G401 (cell line): Measurements from ENCODE around the gene HS6ST3. TPM values are rescaled to one million over a fixed set of nuclear protein-coding genes. Genes with fewer than 3 reads are reported as not detected.

ENCODE experiments used
- DNase-seq: peaks from one replicate; pipeline ENCODE4 v3.0.0-alpha.2; 2015; ENCODE audit warnings: low spot score
- in situ Hi-C: cut with HindIII; loops from 2 replicates; pipeline ENCODE4 v1.10.0; 2016; ENCODE audit warnings: low sequenced_read_pairs, mixed read lengths
- total RNA-seq: library from RNA; depleted of rRNA; stranded (reverse); fragments of >200 nt; shearing (Covaris generic); gene quantifications from 2 replicates; pipeline ENCODE4 v1.2.3, GENCODE V29; 2014

Gene HS6ST3
- total RNA-seq, 1 experiment from 2014 or later = not detected

DNA sequence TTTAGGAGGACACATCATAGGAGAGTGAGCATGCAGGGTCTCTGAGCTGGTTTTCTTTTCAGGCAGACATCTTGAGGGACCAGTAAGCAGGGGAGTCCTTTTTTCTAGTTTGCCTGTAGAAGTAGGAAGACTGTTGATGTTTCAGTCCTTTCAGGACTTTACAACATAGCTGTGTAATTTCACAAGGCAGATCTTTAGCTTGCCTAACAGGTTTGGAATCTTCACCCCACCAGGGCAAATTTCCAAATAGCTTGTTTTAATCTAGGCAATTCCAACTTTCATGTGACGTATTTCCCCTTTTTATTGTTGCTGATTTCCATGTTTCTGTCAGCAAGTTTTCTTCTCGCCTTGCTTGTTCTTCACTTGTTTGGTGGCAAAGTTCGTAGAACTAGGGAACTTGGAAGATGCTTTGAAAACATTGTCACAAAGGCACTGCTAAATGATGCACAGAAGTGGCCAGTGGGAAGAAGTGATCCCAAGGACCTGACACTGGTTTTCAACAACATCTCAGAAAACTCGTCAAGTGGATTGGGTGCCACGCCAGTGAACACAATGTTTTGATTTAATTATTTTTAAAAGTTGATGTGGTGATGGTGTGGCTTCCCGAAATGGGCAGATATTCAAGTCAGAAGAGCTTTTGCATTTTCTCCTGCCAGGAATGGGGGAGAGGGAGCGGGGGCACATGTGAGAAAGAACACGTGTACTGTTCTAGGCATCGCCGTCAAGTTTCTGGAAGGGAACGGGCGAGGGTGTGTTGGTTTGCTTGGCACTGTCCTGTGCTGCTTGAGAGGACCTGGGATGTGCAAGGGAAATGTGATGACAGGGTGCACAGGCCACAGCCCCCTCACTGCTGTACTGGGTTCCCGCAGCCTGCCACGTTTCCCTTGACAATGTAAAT, 485.8 kb downstream of the HS6ST3 start:
- in situ Hi-C loops = no loop called here
- DNase-seq = no peak

DNA sequence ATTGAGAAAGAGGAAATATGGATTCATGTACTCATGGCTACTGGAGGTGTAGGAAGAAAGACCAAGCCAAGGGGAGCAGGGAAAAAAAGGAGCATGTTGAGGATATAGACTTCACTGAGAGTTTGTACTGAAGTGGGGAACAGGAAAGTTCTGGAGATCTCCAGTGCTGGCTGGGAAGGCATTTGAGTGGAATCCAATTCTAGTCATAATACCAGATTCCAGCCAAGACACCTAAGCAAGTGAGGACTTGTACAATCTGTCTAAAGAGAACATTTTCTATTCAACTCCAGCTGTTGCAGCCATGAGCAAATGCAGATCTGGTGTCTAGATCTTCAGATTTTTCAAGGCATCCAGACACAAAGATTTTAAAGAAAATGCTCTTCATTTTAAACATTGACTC, 491.8 kb downstream of the HS6ST3 start:
- in situ Hi-C loops = no loop called here
- DNase-seq = no peak

DNA sequence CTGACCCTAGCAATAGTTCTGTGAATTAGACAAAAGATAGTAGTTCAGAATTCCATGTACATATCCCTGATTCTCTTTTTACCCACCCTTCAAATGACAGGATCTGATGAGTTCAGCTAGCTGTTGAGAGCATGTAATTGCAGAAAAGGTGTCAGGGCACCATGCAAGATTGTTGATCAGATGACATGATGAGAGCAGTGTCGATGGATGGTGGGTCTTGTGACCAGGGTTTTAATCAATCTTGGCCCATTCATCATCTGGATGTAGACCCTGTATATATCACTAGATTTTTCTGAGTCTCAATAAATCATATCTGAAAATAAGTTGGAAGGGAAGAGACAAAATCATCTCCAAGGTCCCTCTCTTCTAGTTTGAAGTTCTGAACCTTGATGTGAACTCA, 525.3 kb downstream of the HS6ST3 start:
- DNase-seq = no peak
- in situ Hi-C loops = no loop called here

DNA sequence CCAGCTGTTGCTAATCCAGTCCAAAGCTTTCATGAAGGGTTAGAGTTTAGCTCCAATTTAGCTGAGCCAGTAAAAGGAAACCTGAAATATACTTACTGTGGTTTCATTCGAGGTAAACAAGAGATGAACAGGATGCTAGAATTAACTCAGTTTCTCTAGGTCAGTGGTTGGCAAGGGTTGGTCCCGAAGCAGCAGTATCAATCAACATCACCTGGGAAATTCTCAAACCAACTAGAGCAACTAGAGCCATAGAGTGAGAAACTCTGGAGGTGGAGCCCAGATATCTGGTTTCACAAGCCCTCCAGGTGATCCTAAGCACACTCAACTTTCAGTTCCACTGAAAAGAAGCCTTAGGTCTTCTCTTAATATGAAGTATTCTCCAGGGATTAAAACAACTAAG, 527.6 kb downstream of the HS6ST3 start:
- no peak for DNase-seq
- in situ Hi-C loops = no loop called here

DNA sequence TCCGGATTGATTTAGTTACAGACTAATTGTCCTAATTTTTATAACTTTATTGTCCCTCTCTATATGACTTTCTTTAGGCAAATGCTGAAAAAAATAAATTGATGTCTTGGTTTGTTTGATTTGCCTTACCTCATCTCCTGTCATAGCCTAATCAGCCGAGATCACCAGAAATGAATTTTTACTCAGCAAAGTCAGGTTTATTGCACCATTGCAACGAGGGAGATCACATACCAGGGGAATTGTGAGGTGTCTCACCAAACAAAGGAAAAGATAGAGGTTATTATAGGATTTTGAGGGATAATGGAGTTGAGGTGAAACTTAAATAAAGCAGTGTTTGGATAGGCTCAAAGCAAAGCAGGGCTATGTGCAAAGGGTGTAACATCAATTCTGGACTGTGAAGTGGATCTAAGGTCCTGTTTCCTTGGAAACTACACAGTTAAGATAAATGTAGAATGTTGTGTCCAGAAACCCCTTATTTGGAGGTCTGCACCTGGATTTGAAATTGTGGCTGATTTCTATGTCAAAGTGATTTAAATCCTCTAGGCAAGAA, 531.8 kb downstream of the HS6ST3 start:
- in situ Hi-C loops = no loop called here
- no peak for DNase-seq

DNA sequence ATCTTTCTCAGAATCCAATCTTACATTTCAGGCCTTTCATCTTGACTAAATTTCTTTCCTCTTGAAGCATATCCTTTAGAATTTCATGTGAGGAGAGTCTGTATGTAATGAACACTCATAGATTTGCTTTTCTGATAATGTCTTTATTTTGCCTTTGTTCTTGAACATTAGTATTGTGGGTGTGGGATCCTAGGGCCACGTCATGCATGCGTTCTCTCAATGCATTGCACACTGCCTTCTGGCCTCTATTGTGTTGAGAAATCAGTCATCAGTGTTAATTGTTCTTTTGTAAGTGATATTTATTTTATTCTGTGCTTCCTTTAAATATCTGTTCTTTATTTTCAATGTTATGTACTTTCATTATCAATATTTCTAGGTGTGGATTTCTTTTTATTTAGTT, 539.4 kb downstream of the HS6ST3 start:
- in situ Hi-C loops = no loop called here
- DNase-seq = no peak

DNA sequence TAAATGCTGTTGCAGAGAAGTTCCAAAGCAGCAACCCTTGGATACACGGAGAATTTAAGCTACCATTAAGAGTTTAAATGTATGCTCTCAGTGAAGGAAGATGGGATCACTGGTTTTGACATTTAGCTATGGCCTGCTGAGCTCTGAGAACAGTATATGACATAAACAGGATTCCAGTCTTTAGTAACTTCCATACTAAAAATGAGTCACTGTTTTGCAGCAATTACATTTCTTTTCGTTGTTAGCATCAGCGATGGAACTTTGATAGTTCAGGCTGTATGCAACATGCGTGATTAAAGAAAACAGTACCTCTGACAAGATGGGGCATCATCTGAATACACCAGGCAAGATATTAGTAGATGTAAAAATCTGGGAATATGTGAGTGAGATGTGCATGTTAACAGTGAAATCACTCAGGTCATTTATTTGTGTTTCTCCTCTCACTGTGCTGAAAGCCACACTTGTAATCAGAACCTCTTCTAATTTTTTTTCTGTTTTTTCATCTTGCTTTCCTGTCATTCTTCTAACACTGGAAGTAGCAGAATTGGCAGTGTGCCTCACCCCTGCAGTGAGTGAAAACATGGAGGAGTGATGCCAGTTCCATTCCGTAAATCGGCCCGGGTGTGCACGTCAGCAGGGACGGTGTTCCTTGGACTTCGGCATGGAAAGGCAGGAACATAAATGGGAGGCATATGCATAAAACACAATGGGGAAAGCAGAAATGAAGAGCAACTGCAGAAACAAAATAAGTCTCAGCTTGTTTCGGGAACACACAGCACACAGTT, 542.8 kb downstream of the HS6ST3 start:
- no peak for DNase-seq
- in situ Hi-C loops = no loop called here

DNA sequence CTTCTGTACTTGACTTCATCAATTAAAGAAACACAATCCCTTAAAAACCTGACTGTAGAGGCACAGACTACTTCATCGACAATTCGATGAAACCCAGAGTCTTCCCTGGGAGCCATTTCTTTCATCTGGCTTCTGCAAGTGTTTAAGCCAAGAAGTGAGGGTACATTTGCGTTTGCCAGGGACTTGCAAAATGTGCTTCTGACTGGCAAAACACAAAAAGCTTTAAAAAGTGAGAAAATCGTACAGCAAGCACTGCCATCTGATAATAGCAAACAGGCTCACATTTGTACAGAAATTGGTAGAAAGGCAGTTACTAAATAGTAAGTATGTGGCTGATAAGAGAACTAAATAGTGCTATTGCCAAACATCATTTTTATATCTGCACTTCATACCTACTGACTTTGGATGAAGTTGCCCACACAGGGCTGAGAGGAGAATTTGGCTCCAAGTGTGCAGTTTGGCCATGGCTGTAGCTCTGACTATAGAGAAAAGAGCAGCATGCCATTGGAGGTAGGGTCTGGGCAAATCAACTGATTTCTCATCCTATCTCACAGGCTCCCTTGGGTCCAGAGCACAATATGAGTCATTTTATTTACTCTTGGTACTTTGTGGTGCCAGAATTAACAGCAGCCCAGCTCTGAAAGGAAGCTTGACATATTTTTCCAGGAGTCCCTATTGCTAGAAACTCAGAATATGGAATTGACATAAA, 546.2 kb downstream of the HS6ST3 start:
- no peak for DNase-seq
- in situ Hi-C loops = no loop called here

DNA sequence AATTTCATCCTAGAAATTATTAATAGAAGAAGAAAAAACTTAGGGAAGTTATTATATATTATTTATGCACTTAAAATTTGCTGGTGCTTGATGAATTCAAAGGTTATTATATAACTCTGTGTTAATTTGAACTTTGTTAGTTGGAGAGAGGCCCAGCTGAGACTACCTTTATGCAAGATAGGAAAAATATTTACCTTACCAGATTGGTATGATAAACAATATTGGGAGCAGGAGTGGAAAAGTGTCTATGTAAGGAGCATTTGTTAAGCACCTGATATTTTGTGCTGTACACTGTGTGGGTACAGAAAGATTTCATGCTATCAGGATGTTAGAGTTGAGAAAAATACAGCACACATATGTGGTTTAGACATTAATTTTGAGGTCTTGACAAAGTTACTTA, 547.1 kb downstream of the HS6ST3 start:
- in situ Hi-C loops = no loop called here
- no peak for DNase-seq

DNA sequence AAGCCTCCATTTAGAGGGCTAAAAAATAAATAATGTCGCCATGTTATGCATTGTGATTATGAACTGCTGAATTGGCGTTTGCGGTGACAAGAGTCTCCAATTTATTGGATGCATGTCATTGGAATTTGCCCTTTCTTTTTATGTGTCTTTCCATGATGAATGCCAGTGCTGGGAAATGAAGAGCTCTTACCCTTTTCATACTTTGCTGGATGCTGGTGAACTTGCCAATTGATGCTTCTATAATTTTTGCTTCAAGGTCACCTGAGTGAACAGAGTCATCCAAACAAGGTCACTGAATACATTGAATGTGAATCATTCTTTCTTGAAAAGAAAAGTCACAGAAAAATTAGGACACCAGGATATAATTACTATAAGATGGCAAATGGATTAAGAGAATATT, 556.2 kb downstream of the HS6ST3 start:
- DNase-seq = no peak
- in situ Hi-C loops = no loop called here

DNA sequence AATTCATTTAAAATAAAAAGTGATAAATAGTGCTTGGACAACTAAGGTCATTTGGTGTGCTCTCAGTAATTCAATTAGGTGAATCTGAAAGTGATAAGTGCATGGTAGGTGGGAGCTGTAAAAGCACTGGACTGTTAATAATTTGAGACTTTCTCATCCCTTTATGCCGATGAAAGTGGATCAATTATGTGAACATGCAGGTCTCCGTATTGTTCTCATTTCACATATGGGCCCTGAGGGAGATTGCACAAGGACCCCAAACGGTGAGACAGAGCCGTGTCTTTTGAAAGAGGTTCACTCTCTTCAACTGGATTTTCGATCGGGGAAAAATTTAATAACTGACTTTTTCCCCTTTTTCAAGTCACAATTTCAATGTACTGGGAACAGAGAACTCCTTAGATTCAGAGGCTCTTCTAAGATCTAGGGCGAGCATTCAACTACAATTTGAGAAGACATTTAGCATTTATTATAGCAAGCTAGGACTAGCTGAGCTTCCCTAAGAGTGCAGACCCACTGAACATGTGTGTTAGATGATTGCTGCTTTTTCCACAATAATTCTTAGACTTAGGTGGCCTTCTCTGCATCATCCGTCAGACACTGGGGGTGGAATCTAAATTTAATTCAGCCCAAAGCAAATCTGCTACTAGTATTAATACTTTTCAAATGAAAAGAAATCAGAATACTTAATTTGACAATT, 556.8 kb downstream of the HS6ST3 start:
- DNase-seq = no peak
- in situ Hi-C loops = no loop called here

DNA sequence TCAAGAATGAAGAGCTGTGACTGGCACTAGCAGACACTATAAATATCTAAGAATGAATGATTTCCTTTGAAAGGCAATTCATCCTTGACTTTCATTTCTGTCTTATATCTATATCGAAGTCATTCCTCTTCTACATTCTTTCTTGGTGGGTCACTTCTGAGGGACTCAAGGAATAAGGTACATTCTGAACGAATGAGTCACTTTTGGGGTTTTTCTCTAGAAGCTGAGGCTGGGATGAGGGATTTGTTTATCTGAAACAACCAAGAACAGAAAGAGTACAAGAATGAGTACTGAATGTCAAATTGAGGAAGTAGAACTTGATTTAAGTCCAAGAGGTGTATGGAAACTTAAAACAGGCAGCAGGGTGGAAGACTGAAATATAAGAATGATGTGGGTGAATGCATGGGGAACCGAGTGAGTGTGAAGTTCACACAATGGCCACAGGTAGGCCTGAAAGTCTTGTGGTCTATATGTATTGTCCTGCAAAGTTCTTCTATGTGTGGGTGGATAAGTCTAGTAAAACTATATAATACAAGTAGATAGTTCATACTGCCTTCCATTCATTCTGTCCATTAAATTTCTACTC, 560.5 kb downstream of the HS6ST3 start:
- no peak for DNase-seq
- in situ Hi-C loops = no loop called here

DNA sequence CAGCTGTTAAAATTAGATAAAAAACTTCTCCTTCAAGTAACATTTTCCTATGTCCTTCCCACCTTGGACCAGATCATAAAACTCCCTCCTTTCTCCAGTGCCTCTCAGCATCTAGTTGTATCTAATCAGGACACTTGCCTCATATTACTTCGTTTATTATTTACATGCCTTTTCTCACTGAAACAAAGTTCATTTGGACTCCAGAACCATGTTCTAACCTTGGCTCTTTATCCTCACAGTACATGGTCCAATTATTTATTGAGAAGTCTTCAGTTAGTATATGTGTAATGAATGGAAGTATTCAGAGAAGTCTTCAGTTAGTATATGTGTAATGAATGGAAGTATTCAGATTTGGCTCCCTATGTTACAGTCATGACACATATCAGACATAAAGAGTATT, 561.7 kb downstream of the HS6ST3 start:
- DNase-seq = no peak
- in situ Hi-C loops = no loop called here

DNA sequence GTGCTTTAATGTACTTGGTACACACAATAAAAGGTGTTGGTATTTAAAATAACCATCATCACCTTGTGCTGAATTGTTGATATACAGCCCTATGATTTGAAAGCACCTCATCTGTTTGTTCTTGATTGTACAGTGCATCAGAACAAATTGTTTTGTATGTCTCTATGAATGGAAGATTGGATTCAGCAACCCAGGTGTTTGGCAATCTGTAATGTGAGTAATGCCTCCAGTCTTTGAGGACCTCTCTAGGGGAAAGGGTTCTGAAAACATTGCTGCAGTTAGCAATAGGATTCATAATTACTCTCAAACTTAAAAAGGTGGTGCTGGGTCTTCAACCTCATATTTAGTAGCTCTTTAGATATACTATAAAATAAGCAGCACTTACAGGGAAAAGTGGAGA, 562.6 kb downstream of the HS6ST3 start:
- DNase-seq = no peak
- in situ Hi-C loops = no loop called here

DNA sequence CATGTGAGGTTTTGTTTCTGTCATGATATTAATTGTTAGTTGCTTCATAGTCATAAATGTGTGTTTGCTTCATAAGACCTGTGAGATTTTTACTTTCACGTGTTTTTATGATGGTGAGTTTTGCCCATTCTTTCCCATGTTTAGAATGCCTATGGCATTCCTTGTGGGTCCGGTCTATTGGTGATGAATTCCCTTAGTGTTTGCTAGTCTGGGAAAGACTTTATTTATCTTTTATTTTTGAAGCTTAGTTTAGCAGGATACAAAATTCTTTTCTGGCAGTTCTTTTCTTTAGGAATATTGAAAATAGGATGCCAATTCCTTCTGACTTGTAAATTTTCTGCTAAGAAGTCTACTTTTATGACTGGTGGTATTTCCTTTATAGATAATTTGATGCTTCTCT, 571.7 kb downstream of the HS6ST3 start:
- no peak for DNase-seq
- in situ Hi-C loops = no loop called here

DNA sequence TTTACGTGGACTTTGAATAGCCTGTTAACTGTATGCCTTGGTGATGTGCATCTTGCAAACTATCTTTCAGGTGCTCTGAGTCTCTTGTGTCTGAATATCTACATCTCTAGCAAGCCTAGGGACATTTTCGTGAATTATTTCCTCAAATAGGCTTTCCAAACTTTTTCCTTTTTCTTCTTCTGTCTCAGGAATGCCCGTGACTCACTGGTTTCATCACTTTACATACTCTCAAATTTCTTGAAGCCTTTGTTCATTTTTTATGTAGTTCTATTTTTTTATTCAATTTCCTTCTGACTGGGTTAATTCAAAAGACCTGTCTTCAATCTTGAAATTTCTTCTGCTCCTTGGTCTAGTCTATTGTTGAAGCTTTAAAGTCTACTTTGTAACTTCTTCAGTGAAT, 572.1 kb downstream of the HS6ST3 start:
- DNase-seq = no peak
- in situ Hi-C loops = no loop called here

DNA sequence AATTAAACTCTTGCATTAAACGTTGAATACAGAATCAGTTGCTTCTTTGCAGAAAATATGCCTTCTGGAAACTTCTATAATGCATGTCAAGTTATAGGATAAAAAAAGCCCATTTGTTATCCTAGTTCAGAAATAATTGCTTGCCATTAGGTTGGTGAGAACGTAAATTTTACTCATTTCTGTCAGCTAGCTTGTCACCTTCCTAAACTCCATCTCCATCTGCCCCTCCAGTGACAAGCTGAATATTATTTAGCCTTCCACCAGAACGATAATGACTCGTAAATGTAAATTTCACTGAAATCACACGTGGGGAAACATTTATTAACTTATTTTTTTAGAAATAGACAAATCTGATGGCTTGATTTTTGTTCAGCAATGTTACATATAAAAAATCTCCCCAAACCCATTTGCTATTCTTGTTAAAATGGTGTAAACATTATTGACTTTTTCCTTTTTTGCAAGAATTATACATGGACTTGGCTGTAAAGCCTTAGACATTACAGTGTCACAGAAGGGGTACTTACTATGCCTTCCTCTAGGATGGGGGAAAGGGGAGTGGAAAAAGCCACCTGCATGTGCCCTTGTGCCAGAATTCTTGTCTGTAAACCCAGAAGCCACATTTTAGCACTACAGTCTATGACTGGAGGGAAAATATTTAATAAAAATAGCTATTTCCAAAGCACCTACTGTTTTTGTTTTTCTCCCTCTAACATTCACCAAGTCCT, 577.5 kb downstream of the HS6ST3 start:
- DNase-seq = no peak
- in situ Hi-C loops = no loop called here

DNA sequence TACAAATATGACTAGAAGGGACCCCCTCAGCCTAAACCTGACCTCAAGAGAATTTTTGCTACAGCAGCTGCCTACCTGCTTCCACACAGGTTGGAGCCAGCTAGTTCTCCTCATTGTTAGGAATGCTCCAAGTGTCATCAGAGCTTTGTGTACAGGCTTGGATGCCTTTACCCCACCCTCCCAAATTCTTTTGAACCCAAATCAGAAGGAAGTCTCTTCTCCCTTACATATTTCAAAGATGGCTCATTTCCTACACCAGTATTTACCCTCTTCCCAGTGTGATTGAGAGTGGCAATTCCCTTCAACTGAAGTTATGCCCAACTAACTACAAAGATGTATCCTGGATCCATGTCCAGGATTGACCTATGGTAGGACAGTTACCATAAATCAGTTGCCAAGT, 581.2 kb downstream of the HS6ST3 start:
- no peak for DNase-seq
- in situ Hi-C loops = no loop called here
